ENCODE measurements around the gene SAMD11.

GRCh38 chr1:939511-940106 lies 15.9 kb downstream of the SAMD11 start:
- TF ChIP-seq POLR2A (IDR thresholded peaks at IDR 0.05): no peak
- TF ChIP-seq CTCF (IDR thresholded peaks at IDR 0.05): no peak
- TF ChIP-seq EP300 (IDR thresholded peaks at IDR 0.05): no peak
